HEK293 (cell line): ENCODE measurements around the gene PCDH12.

Experiments
- CTCF ChIA-PET: fragments of 350-600 bp; formaldehyde crosslinking; extraction: SDS; loops from one replicate; lab custom pipeline; 2021; ENCODE audit warnings: antibody characterized with exemption; lab: Yijun Ruan, JAX
- POLR2A ChIA-PET: fragments of 300-600 bp; formaldehyde crosslinking; extraction: SDS; loops from one replicate; lab custom pipeline; 2020; ENCODE audit warnings: antibody characterized with exemption, inconsistent platforms; lab: Yijun Ruan, JAX
- H3K27ac ChIP-seq: fragments of 200-500 bp; sonication (Bioruptor generic); 2 replicates; pipeline ENCODE4 v1.5.1; 2014; ENCODE audit warnings: low read depth, low read length, control low read depth, inconsistent platforms; ENCODE audit errors: extremely low read depth
- H3K36me3 ChIP-seq, 2 experiments: fragments of 200-500 bp in 1 of 2; sonication (Bioruptor generic) in 1 of 2; 1 replicate in 1 of 2; 2 replicates in 1 of 2; pipeline ENCODE4 v1.5.1; 2014 to 2017; ENCODE audit warnings: inconsistent platforms in 2 of 2, low read length in 2 of 2; ENCODE audit not compliant: control insufficient read depth in 2 of 2, insufficient read depth in 1 of 2
- H3K4me1 ChIP-seq: fragments of 200-500 bp; sonication (Bioruptor generic); 2 replicates; pipeline ENCODE4 v1.5.1; 2014; ENCODE audit warnings: mild to moderate bottlenecking, low read length, inconsistent platforms; ENCODE audit not compliant: control insufficient read depth, insufficient read depth
- H3K4me3 ChIP-seq: 2 replicates; pipeline ENCODE4 v1.5.1; 2011; ENCODE audit warnings: low read depth, mild to moderate bottlenecking, control low read depth, low read length, moderate library complexity
- H3K9me3 ChIP-seq: fragments of 200-500 bp; sonication (Bioruptor generic); 2 replicates; pipeline ENCODE4 v1.5.1; 2014; ENCODE audit warnings: low read depth, low read length, inconsistent platforms; ENCODE audit not compliant: control insufficient read depth, insufficient read depth
- HIC1 ChIP-seq: fragments of 450-650 bp; formaldehyde crosslinking; IDR thresholded peaks from 2 replicates; pipeline ENCODE4 v1.5.1; 2016; ENCODE audit warnings: missing biosample characterization, missing genetic modification characterization
- KLF16 ChIP-seq: fragments of 450-650 bp; formaldehyde crosslinking; IDR thresholded peaks from 2 replicates; pipeline ENCODE4 v1.5.1; 2017; ENCODE audit warnings: missing biosample characterization, missing genetic modification characterization
- PBX3 ChIP-seq: sonication (generic); formaldehyde crosslinking; IDR thresholded peaks from 2 replicates; pipeline ENCODE4 v1.8.1; 2022; ENCODE audit warnings: mild to moderate bottlenecking, moderate library complexity, missing genetic modification reagents
- PRDM2 ChIP-seq: fragments of 450-650 bp; formaldehyde crosslinking; IDR thresholded peaks from 2 replicates; pipeline ENCODE4 v1.5.1; 2016; ENCODE audit warnings: missing biosample characterization, missing genetic modification characterization, borderline replicate concordance
- YY1 ChIP-seq: fragments of 450-650 bp; formaldehyde crosslinking; IDR thresholded peaks from 2 replicates; pipeline ENCODE4 v1.5.1; 2018; ENCODE audit warnings: missing biosample characterization, missing genetic modification characterization
- ZBTB17 ChIP-seq: fragments of 450-650 bp; formaldehyde crosslinking; IDR thresholded peaks from 2 replicates; pipeline ENCODE4 v1.5.1; 2016; ENCODE audit warnings: missing biosample characterization, missing genetic modification characterization
- ZNF223 ChIP-seq: fragments of 450-650 bp; formaldehyde crosslinking; IDR thresholded peaks from 2 replicates; pipeline ENCODE4 v1.5.1; 2016; ENCODE audit warnings: missing biosample characterization, missing genetic modification characterization
- ZNF23 ChIP-seq: fragments of 450-650 bp; formaldehyde crosslinking; IDR thresholded peaks from 2 replicates; pipeline ENCODE4 v1.5.1; 2016; ENCODE audit warnings: missing biosample characterization, missing genetic modification characterization, borderline replicate concordance
- ZNF26 ChIP-seq: fragments of 450-650 bp; formaldehyde crosslinking; IDR thresholded peaks from 2 replicates; pipeline ENCODE4 v1.5.1; 2016; ENCODE audit warnings: missing biosample characterization, missing genetic modification characterization
- ZNF394 ChIP-seq: fragments of 450-650 bp; formaldehyde crosslinking; IDR thresholded peaks from 2 replicates; pipeline ENCODE4 v1.5.1; 2016; ENCODE audit warnings: missing biosample characterization, missing genetic modification characterization, mild to moderate bottlenecking, moderate library complexity, borderline replicate concordance
- ZNF426 ChIP-seq: fragments of 450-650 bp; formaldehyde crosslinking; IDR thresholded peaks from 2 replicates; pipeline ENCODE4 v1.5.1; 2017; ENCODE audit warnings: missing biosample characterization, missing genetic modification characterization, mild to moderate bottlenecking, inconsistent platforms, moderate library complexity
- ZNF449 ChIP-seq: fragments of 450-650 bp; formaldehyde crosslinking; IDR thresholded peaks from 2 replicates; pipeline ENCODE4 v1.5.1; 2017; ENCODE audit warnings: missing biosample characterization, mild to moderate bottlenecking, missing genetic modification characterization, moderate library complexity
- ZNF529 ChIP-seq: fragments of 450-650 bp; formaldehyde crosslinking; IDR thresholded peaks from 2 replicates; pipeline ENCODE4 v1.5.1; 2017; ENCODE audit warnings: missing genetic modification characterization, missing biosample characterization; ENCODE audit not compliant: insufficient replicate concordance
- ZNF561 ChIP-seq: fragments of 450-650 bp; IDR thresholded peaks from 2 replicates; pipeline ENCODE4 v1.5.1; 2018; ENCODE audit warnings: missing biosample characterization, missing genetic modification characterization, borderline replicate concordance
- ZNF626 ChIP-seq: fragments of 450-650 bp; sonication (Bioruptor Pico); formaldehyde crosslinking; IDR thresholded peaks from 2 replicates; pipeline ENCODE4 v1.5.1; 2018; ENCODE audit warnings: missing biosample characterization, missing genetic modification characterization, inconsistent platforms
- ZNF639 ChIP-seq: fragments of 450-650 bp; formaldehyde crosslinking; IDR thresholded peaks from 2 replicates; pipeline ENCODE4 v1.5.1; 2016; ENCODE audit warnings: missing biosample characterization, missing genetic modification characterization

PCDH12 gene

GRCh38 chr5:141908796-141909195, 49.2 kb downstream of the PCDH12 start:
- Histone ChIP-seq H3K4me1 (no peaks in the 10 kb centered on the region), H3K4me3 (no peak overlapping the region), H3K9me3 (no peaks in the 10 kb centered on the region), H3K27ac (no peak overlapping the region), H3K36me3 (no peaks in the 10 kb centered on the region)
- POLR2A ChIA-PET = interaction anchor here (1.1 kb wide), 1 partner anchor 14 kb away, joined by 3 read pairs; the partner anchor contains the start of gene DELE1
- TF ChIP-seq PRDM2 (tag by site-specific recombination) (no peak), ZNF26 (no peak), KLF16 (no peak), ZNF394 (no peak), ZNF639 (tag by site-specific recombination) (no peak), ZNF223 (tag by site-specific recombination) (no peak), ZNF529 (no peak), PBX3 (CRISPR knock-in tag) (no peak), ZBTB17 (tag by site-specific recombination) (no peak), ZNF626 (tag by site-specific recombination) (no peak), ZNF426 (tag by site-specific recombination) (no peak), ZNF23 (tag by site-specific recombination) (no peak)
- CTCF ChIA-PET = interaction anchor here (0.6 to 1.5 kb wide), 3 partner anchors 29 to 217 kb away, joined by 3 to 4 read pairs (median 3); no protein-coding TSS in a partner anchor

- H3K4me1 ChIP-seq = peaks cover 2% of the 10 kb centered on the region; the same call in 1 of the 2 replicates
- no peak overlapping the region for H3K4me3 ChIP-seq
- POLR2A ChIA-PET = interaction anchor here (0.9 to 1.0 kb wide), 2 partner anchors 8 to 16 kb away, joined by 3 to 4 read pairs; partner anchors contain the start of gene DELE1
- H3K36me3 ChIP-seq = no peaks in the 10 kb centered on the region
- TF ChIP-seq ZNF561 (tag by site-specific recombination) (no peak), YY1 (no peak), ZNF449 (no peak), HIC1 (tag by site-specific recombination) (no peak)
- no peak overlapping the region for H3K27ac ChIP-seq
- H3K9me3 ChIP-seq = no peaks in the 10 kb centered on the region
- CTCF ChIA-PET = interaction anchor here (0.6 to 2.6 kb wide), 5 partner anchors 9 to 680 kb away, joined by 3 to 7 read pairs (median 3); no protein-coding TSS in a partner anchor
Observed at GRCh38 chr5:141906972-141907371, 51.0 kb downstream of the PCDH12 start.
